ENCODE results near the gene USP49.

Gene USP49

GRCh38 chr6:41748542-41748941 is 146.6 kb downstream of the USP49 start:
- DNase-seq, result no peak

GRCh38 chr6:41748102-41748477 is 147.1 kb downstream of the USP49 start:
- no peak for DNase-seq

DNA sequence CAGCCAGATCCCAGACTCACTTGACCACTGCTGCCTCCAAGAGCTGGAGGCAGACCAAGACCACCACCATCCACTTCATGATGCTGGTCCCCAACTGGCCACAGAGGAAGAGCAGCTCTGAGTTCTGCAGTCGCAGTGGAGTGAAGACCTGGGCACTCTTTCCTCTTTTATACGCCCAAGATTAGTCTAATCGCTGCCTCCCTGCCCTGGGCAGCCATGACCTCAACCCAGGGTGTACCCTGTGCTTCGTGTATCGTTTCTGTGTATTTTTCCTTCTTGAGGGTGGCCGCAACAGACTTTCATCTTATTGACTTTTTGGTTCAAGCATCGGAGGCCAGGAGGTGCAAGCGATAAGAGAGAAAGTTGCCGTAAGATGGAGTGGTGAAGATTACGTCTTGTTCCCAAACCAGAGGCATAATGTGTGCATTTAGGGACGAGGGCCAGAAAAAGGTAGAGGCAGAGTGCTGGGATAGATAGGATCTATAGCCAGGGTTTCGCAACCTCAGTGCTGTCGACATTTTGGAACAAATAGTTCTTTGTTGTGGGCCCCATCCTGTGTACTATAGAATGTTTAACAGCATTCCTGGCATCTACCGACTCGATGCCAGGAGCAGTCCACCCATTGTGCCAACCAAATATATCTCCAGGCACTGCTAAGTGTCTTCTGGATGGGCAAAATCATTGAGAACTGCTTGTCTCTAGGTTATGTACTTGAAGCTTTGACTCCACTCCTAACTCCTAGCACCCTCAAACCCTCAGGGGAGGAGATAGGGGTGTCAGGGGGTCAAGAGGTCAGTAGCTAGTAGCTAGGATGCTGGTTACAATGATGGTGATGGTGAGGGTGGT is 147.7 kb downstream of the USP49 start, which contains the start of gene PGC:
PGC (minus strand) TSS at position 142 of the 846 bp plus-strand sequence; CDS start at position 79, 63 bp downstream.
- no peak for DNase-seq

GRCh38 chr6:41746107-41746506 is 149.1 kb downstream of the USP49 start:
- DNase-seq, result no peak

GRCh38 chr6:41744236-41744787 is 150.9 kb downstream of the USP49 start:
- no peak for DNase-seq

DNA sequence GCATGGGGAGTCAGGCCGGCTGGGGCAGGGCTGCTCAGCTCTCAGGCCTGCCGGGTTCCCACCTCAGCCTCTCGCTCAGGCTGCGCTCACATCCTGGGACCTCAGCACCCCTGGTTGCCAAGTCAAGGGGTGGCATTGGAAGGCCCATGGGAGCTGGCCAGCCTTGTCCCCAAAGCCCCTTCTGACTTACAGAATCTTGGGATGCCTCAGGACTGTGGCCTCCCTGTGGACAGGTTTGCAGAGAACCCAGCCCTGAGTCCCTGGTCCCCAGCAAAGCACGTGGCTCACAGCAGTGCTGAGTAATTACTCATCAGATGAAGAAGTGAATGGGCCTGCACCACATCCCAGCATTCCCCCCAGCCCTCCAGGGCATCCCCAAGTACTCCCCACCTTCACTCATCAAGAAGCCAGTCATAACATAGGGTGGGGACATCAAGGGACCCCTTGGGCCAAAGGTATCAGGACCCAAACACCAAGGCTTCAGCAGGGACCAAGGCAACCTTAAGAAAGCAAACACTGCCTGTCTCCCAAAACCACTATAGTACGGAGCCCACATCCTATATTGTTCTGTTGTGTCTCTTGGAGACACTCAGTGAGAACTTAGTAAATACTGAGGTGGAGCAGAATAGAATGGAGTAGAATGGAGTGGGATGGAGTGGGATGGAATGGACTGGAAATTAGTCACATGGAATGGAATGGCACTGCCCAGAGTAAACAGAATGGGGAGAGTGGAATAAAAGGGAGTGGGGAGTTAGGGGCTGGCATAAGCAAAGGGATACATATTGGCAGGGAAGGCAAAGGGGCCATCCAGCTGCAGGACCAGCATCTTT is 151.6 kb downstream of the USP49 start:
- DNase-seq, result no peak

DNA sequence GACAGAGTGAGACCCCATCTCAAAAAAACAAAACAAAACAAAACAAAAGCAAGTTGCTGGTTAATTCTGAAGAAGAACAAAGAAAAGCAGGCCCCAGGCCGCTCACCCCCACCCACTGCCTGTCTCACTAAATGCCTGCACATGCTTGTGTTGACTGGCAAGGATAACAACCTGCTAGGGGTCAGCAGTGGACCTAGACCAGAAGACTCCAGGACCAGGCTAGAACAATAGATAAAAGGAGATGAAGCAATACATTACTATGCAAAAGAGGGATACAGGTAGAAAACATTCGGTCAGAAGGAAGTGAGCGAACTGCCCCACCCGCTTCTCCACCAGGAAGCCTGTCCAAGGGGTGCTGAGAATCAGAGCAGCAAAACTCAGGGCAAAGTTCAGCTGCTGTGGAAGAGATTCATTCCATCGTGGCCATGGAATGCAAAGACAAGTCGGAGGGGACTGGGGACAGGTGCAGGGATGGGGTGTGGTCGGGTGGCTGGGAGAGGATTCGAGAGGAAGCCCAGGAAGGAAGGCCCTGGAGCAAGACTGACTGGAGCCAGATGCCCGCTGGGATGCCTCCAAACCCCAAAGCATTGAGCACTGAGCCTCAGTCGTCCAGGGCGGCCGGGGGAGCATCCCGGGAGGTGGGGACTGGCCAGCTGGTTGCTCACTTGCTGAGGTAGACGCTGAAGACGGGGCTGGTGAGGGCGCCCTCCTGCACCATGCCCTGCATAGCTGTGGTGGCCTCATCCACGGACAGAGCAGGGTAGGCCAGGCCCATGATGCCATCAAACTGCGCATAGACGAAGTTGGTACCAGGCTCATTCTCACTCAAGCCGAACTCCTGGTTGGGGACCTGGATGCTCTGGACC is 153.3 kb downstream of the USP49 start:
- no peak for DNase-seq

DNA sequence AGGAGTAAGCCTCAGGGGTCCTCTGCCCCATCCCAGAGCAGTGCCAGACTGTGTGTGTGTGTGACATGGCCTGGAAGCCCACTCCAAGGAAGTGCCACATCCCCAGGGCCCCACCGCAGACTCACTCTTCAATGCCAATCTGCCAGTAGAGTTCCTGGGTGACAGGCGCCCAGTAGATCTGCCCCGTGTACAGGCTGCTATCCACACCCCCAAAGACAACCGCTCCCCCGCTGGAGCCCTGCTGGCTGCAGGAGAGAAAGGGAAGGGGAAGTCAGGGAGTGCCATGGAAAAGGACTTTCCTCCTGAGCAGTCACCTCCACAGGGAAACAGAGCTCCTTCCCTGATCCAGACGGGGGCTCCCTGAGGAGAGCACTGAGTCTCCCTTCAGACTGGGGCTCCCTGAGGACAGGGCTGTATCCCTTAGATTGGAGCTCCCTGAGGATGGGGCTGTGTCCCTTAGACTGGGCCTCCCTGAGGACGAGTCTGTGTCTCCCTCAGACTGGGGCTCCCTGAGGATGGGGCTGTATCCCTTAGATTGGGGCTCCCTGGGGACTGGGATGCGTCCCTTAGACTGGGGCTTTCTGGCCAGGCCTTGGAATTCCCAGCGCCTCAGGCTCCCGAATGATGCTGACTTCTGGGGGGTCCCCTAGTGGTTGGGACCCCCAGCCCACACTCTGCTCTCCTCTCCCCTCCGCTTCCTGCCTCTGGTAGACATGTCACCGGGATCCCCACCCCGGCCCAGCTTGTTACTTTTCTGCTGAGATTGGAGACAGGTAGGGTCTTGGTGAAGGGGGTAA is 154.6 kb downstream of the USP49 start:
- no peak for DNase-seq
